ENCODE results near the gene MAPK8IP1.

DNA sequence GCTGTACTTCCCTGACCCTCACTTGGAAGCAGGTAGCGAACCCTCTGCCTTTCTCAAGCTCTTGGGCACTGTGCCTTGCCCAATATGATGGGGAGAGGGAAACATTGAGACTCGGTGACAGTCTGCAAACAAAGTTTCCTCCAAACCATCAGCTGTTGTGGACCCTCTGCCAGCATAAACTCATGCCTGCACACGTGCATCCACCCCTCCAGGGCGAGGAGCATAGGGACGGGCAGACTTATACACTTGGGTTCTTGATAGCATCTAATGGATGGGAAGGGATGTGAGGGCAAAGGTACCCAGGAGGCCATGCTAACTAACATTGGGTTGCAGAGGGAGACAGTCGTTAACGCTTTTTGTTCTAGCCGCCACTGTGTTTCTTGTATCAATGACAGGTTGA, 8.2 kb upstream of the MAPK8IP1 start:
- TF ChIP-seq ZNF530 (tag by site-specific recombination; IDR thresholded peaks at IDR 0.05; ENCODE audit: low read depth) (no peak), PRDM1 (tag by site-specific recombination; IDR thresholded peaks at IDR 0.05) (no peak), YY1 (tag by site-specific recombination; IDR thresholded peaks at IDR 0.05) (no peak), ZNF791 (tag by site-specific recombination; IDR thresholded peaks at IDR 0.05) (no peak), ZFP3 (tag by site-specific recombination; IDR thresholded peaks at IDR 0.05; ENCODE audit: low read depth) (no peak), ZNF274 (IDR thresholded peaks at IDR 0.05; ENCODE audit: low read length) (no peak), ZNF274 (tag by site-specific recombination; IDR thresholded peaks at IDR 0.05; ENCODE audit: borderline replicate concordance) (no peak), ZNF660 (tag by site-specific recombination; IDR thresholded peaks at IDR 0.05) (no peak), EGR2 (tag by site-specific recombination; IDR thresholded peaks at IDR 0.05; ENCODE audit: low read depth) (no peak), ZNF16 (tag by site-specific recombination; IDR thresholded peaks at IDR 0.05; ENCODE audit: low read depth) (no peak), SP2 (tag by site-specific recombination; IDR thresholded peaks at IDR 0.05) (no peak)
- TF ChIP-seq, protein P1, sequence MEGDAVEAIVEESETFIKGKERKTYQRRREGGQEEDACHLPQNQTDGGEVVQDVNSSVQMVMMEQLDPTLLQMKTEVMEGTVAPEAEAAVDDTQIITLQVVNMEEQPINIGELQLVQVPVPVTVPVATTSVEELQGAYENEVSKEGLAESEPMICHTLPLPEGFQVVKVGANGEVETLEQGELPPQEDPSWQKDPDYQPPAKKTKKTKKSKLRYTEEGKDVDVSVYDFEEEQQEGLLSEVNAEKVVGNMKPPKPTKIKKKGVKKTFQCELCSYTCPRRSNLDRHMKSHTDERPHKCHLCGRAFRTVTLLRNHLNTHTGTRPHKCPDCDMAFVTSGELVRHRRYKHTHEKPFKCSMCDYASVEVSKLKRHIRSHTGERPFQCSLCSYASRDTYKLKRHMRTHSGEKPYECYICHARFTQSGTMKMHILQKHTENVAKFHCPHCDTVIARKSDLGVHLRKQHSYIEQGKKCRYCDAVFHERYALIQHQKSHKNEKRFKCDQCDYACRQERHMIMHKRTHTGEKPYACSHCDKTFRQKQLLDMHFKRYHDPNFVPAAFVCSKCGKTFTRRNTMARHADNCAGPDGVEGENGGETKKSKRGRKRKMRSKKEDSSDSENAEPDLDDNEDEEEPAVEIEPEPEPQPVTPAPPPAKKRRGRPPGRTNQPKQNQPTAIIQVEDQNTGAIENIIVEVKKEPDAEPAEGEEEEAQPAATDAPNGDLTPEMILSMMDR (tag by site-specific recombination; IDR thresholded peaks at IDR 0.05): no peak
- TF ChIP-seq, protein P2, sequence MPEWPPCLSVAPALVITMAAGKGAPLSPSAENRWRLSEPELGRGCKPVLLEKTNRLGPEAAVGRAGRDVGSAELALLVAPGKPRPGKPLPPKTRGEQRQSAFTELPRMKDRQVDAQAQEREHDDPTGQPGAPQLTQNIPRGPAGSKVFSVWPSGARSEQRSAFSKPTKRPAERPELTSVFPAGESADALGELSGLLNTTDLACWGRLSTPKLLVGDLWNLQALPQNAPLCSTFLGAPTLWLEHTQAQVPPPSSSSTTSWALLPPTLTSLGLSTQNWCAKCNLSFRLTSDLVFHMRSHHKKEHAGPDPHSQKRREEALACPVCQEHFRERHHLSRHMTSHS (tag by site-specific recombination; IDR thresholded peaks at IDR 0.05): no peak

Measured in HEK293 (cell line).